Heart left ventricle (tissue), 16 donors: ENCODE results near the gene RUNX3. TPM values are rescaled to one million over a fixed set of nuclear protein-coding genes. Genes with fewer than 3 reads are reported as not detected.

ENCODE experiments used
- ATAC-seq, 4 donors: fragments of 200-7000 bp; cut with Tn5 transposase; one replicate each; pipeline ENCODE4 v1.9.1; 2020 to 2022; ENCODE audit warnings: moderate library complexity in 4 of 4, mild to moderate bottlenecking in 3 of 4, moderate number of reproducible peaks in 1 of 4
- DNase-seq, 5 donors: peaks; one replicate each; pipeline ENCODE4 v3.0.0-alpha.2; 2020
- H3K27ac ChIP-seq, 12 donors: fragments of 200-600 bp; sonication (generic) in 4 of 12; one replicate each; pipeline versions ENCODE4 v1.5.0 to v1.8.0; 2016 to 2022; ENCODE audit warnings: mild to moderate bottlenecking in 2 of 12
- H3K27me3 ChIP-seq, 9 donors: fragments of 200-600 bp; sonication (generic) in 2 of 9; one replicate each; pipeline versions ENCODE4 v1.5.1 to v1.8.0; 2016 to 2022; ENCODE audit warnings: mild to moderate bottlenecking in 3 of 9
- H3K36me3 ChIP-seq, 9 donors: fragments of 200-600 bp; sonication (generic) in 2 of 9; one replicate each; pipeline versions ENCODE4 v1.5.0 to v1.8.0; 2018 to 2022; ENCODE audit warnings: mild to moderate bottlenecking in 2 of 9
- H3K4me1 ChIP-seq, 12 donors: fragments of 200-600 bp; sonication (generic) in 4 of 12; one replicate each; pipeline versions ENCODE4 v1.5.0 to v1.8.0; 2016 to 2022; ENCODE audit warnings: mild to moderate bottlenecking in 3 of 12
- H3K4me3 ChIP-seq, 12 donors: fragments of 200-600 bp; sonication (generic) in 4 of 12; one replicate each; pipeline versions ENCODE4 v1.5.0 to v1.8.0; 2017 to 2022; ENCODE audit warnings: mild to moderate bottlenecking in 9 of 12, moderate library complexity in 4 of 12
- H3K9me3 ChIP-seq, 12 donors: fragments of 200-600 bp; sonication (generic) in 4 of 12; one replicate each; pipeline versions ENCODE4 v1.5.0 to v1.8.0; 2016 to 2022; ENCODE audit warnings: mild to moderate bottlenecking in 1 of 12
- CTCF ChIP-seq, 12 donors: fragments of 200-600 bp; sonication (generic) in 4 of 12; IDR thresholded peaks; one replicate each; pipeline versions ENCODE4 v1.5.0 to v1.8.0; 2018 to 2022; ENCODE audit warnings: antibody characterized with exemption in 12 of 12, mild to moderate bottlenecking in 5 of 12
- POLR2A ChIP-seq, 2 donors: fragments of 450-650 bp; IDR thresholded peaks; one replicate each; pipeline ENCODE4 v1.6.1; 2017; ENCODE audit warnings: antibody characterized with exemption in 2 of 2, mild to moderate bottlenecking in 2 of 2, moderate library complexity in 2 of 2
- WGBS, 4 donors: extraction: QIAGEN DNeasy Blood & Tissue Kit in 2 of 4; methylation state at CpG; one replicate each; pipeline versions ENCODE4 v1.1.5 to v1.1.7; 2013 to 2018; 5-methylcytosine and 5-hydroxymethylcytosine counted together
- intact Hi-C, 10 donors: fragments of 100-400 bp; cut with DNase I; formaldehyde crosslinking; loops; one replicate each; pipeline versions ENCODE4 v1.11.1 to v1.14.2; 2022
- polyA plus RNA-seq, 2 donors: library from polyadenylated mRNA; stranded (reverse); fragments of 200-250 nt; gene quantifications; one replicate each; pipeline ENCODE4 v1.2.3, GENCODE V29; 2013
- total RNA-seq, 9 donors: library from RNA; depleted of rRNA in 2 of 9; stranded (reverse); fragments of >200 nt in 2 of 9; fragmentation: NEBNext Ultra II Directional in 3 of 9; extraction: Animal tissue kit (Norgen Biotek cat#: 25700) in 3 of 9; gene quantifications; one replicate each; pipeline versions ENCODE4 v1.1.0 to v1.2.4, GENCODE V29; 2016 to 2023
- donor health status: ischemic (EF 13 %, LVEDD 7.1; RV severe dilation, severe dysfunction).
- donor health status: healthy with polysubstance abuse.
- donor health status: DM: no; HTN: yes; CAD: no.
- donor health status: DM: no; HTN: no; CAD: no.
- donor health status: ischemic (EF 25% LVEDD 6.9; RV normal size, moderate dysfunction).
- donor health status: ischemic (EF 25% LVEDD 5.7; RV mildly dilated, moderate dysfunction).
- donor health status: healthy.
- donor health status: DM: yes; HTN: yes; CAD: no.
- donor health status: ischemic (EF 35%, LVEDD 5.7; RV mildly dilated, moderate dysfunction).
- donor health status: nonischemic (EF 11% LVEDD 7.7; RV severe dilation, severe dysfunction).
- donor health status: DM: yes; HTN: yes; CAD: no.
- donor health status: PGD.
- donor health status: ischemic (EF 29% LVEDD 5.4; RV normal size, mild dysfunction).
- donor health status: nonischemic (EF 23%, LVEDD 6.1; RV moderate dilation, normal function).

The RUNX3 gene
- total and polyA plus RNA-seq, 11 donors, result 0.21 to 8.7 (median 0.38) TPM

- DNase-seq, result peak in 1 of 5 donors; percentile 8
- peaks cover 0 to 8% (median 0%) of the 10 kb centered on the region in 9 donors for H3K36me3 ChIP-seq
- WGBS, 4 donors, result 52 to 66% (median 61%) methylated on average over 5 to 11 of the region's 11 CpGs
- no peak overlapping the region for H3K27ac ChIP-seq
- TF ChIP-seq POLR2A (IDR thresholded peaks at IDR 0.05), result no peak
- no peak for TF ChIP-seq CTCF (IDR thresholded peaks at IDR 0.05)
- peaks cover 0 to 41% (median 4%) of the 10 kb centered on the region in 9 donors for H3K27me3 ChIP-seq
- no peaks in the 10 kb centered on the region for H3K9me3 ChIP-seq
- ATAC-seq, result no peak
- intact Hi-C loops, result no loop called here
- H3K4me1 ChIP-seq, result peaks cover 0 to 10% (median 0%) of the 10 kb centered on the region in 12 donors
- no peak overlapping the region for H3K4me3 ChIP-seq
Observed at GRCh38 chr1:24904731-24905354, 25.2 kb downstream of the RUNX3 start.

GRCh38 chr1:24903955-24904730, 25.9 kb downstream of the RUNX3 start:
- intact Hi-C loops, result no loop called here
- H3K4me1 ChIP-seq, result peaks cover 0 to 3% (median 0%) of the 10 kb centered on the region in 12 donors
- no peak overlapping the region for H3K4me3 ChIP-seq
- TF ChIP-seq CTCF (IDR thresholded peaks at IDR 0.05) (no peak), POLR2A (IDR thresholded peaks at IDR 0.05) (no peak)
- ATAC-seq (no peak), DNase-seq (peak in 1 of 5 donors; percentile 10)
- peaks cover 0 to 41% (median 4%) of the 10 kb centered on the region in 9 donors for H3K27me3 ChIP-seq
- H3K27ac ChIP-seq, result no peak overlapping the region
- WGBS, 4 donors, result 83 to 89% (median 85%) methylated on average over 18 to 25 of the region's 25 CpGs
- peaks cover 0 to 8% (median 0%) of the 10 kb centered on the region in 9 donors for H3K36me3 ChIP-seq
- H3K9me3 ChIP-seq, result no peaks in the 10 kb centered on the region

GRCh38 chr1:24903560-24903954, 26.5 kb downstream of the RUNX3 start:
- intact Hi-C loops, result no loop called here
- 87 to 100% (median 90%) methylated on average over 6 of the region's 6 CpGs for WGBS, 4 donors
- ATAC-seq (no peak), DNase-seq (peak in 1 of 5 donors; percentile 3)
- no peak overlapping the region for H3K27ac ChIP-seq
- H3K4me1 ChIP-seq, result no peaks in the 10 kb centered on the region
- H3K4me3 ChIP-seq, result no peak overlapping the region
- TF ChIP-seq CTCF (IDR thresholded peaks at IDR 0.05) (no peak), POLR2A (IDR thresholded peaks at IDR 0.05) (no peak)
- peaks cover 0 to 41% (median 4%) of the 10 kb centered on the region in 9 donors for H3K27me3 ChIP-seq
- H3K36me3 ChIP-seq, result peaks cover 0 to 8% (median 0%) of the 10 kb centered on the region in 9 donors
- no peaks in the 10 kb centered on the region for H3K9me3 ChIP-seq

GRCh38 chr1:24903011-24903461, 27.0 kb downstream of the RUNX3 start:
- Histone ChIP-seq H3K9me3 (no peaks in the 10 kb centered on the region), H3K27ac (no peak overlapping the region), H3K27me3 (peaks cover 0 to 41% (median 4%) of the 10 kb centered on the region in 9 donors), H3K36me3 (peaks cover 0 to 8% (median 0%) of the 10 kb centered on the region in 9 donors), H3K4me1 (no peaks in the 10 kb centered on the region), H3K4me3 (no peak overlapping the region)
- whole genome bisulfite sequencing, 4 donors, result 81 to 86% (median 85%) methylated on average over 10 of the region's 10 CpGs
- no peak for TF ChIP-seq POLR2A (IDR thresholded peaks at IDR 0.05)
- TF ChIP-seq CTCF (IDR thresholded peaks at IDR 0.05), result no peak
- no peak for DNase-seq
- no peak for ATAC-seq
- intact Hi-C loops, result no loop called here
